H9 (cell line): ENCODE data around the gene CCDC169. TPM values are rescaled to one million over a fixed set of nuclear protein-coding genes. Genes with fewer than 3 reads are reported as not detected.

Source experiments
- DNase-seq: peaks from one replicate; pipeline ENCODE4 v3.0.0-alpha.2; 2017
- H2AFZ ChIP-seq: one replicate; pipeline ENCODE4 v1.6.1; 2013; ENCODE audit warnings: mild to moderate bottlenecking, low read length, control low read depth, moderate library complexity
- H2AK5ac ChIP-seq: 2 replicates; pipeline ENCODE4 v1.6.1; 2013; ENCODE audit warnings: low read length, control low read depth, mixed read lengths; ENCODE audit not compliant: insufficient read length
- H2BK120ac ChIP-seq: one replicate; pipeline ENCODE4 v1.6.1; 2013; ENCODE audit warnings: low read depth, mild to moderate bottlenecking, low read length, control low read depth, inconsistent platforms; ENCODE audit not compliant: poor library complexity, severe bottlenecking
- H2BK12ac ChIP-seq: 2 replicates; pipeline ENCODE4 v1.6.1; 2013; ENCODE audit warnings: low read length, control low read depth, mixed read lengths, low read depth; ENCODE audit not compliant: insufficient read length
- H2BK15ac ChIP-seq: 2 replicates; pipeline ENCODE4 v1.6.1; 2013; ENCODE audit warnings: low read depth, low read length, control low read depth
- H2BK20ac ChIP-seq: one replicate; pipeline ENCODE4 v1.6.1; 2013; ENCODE audit warnings: low read depth, mild to moderate bottlenecking, low read length, control low read depth, inconsistent platforms; ENCODE audit not compliant: poor library complexity, severe bottlenecking
- H2BK5ac ChIP-seq: 2 replicates; pipeline ENCODE4 v1.6.1; 2013; ENCODE audit warnings: low read length, control low read depth, mixed read lengths; ENCODE audit not compliant: insufficient read length
- H3K14ac ChIP-seq: 2 replicates; pipeline ENCODE4 v1.6.1; 2013; ENCODE audit warnings: low read length, control low read depth; ENCODE audit not compliant: insufficient read depth
- H3K18ac ChIP-seq: 2 replicates; pipeline ENCODE4 v1.6.1; 2013; ENCODE audit warnings: low read depth, mild to moderate bottlenecking, mixed read lengths, low read length, control low read depth; ENCODE audit not compliant: insufficient read length
- H3K23ac ChIP-seq: 2 replicates; pipeline ENCODE4 v1.6.1; 2013; ENCODE audit warnings: low read length, control low read depth, mixed read lengths, low read depth; ENCODE audit not compliant: insufficient read length
- H3K23me2 ChIP-seq: 2 replicates; pipeline ENCODE4 v1.6.1; 2013; ENCODE audit warnings: low read depth, mild to moderate bottlenecking, mixed read lengths, low read length, control low read depth; ENCODE audit not compliant: insufficient read length, poor library complexity, severe bottlenecking
- H3K27ac ChIP-seq: 2 replicates; pipeline ENCODE4 v1.5.1; 2013; ENCODE audit warnings: low read length, control low read depth, mixed read lengths, low read depth; ENCODE audit not compliant: insufficient read length
- H3K27me3 ChIP-seq: 2 replicates; pipeline ENCODE4 v1.6.1; 2013; ENCODE audit warnings: low read length, control low read depth, inconsistent platforms; ENCODE audit not compliant: insufficient read depth
- H3K4ac ChIP-seq: 2 replicates; pipeline ENCODE4 v1.6.1; 2013; ENCODE audit warnings: low read depth, mild to moderate bottlenecking, control low read depth, inconsistent platforms, low read length, moderate library complexity
- H3K4me1 ChIP-seq: 2 replicates; pipeline ENCODE4 v1.6.1; 2013; ENCODE audit warnings: low read length, control low read depth, inconsistent platforms; ENCODE audit not compliant: insufficient read depth
- H3K4me2 ChIP-seq: 2 replicates; pipeline ENCODE4 v1.6.1; 2013; ENCODE audit warnings: low read length, control low read depth, mixed read lengths; ENCODE audit not compliant: insufficient read length, insufficient read depth
- H3K56ac ChIP-seq: 2 replicates; pipeline ENCODE4 v1.6.1; 2013; ENCODE audit warnings: low read depth, mild to moderate bottlenecking, mixed read lengths, low read length, control low read depth; ENCODE audit not compliant: insufficient read length
- H3K79me1 ChIP-seq: 2 replicates; pipeline ENCODE4 v1.6.1; 2013; ENCODE audit warnings: low read depth, mild to moderate bottlenecking, moderate library complexity, low read length, control low read depth, inconsistent platforms; ENCODE audit not compliant: insufficient read depth, poor library complexity, severe bottlenecking
- H3K79me2 ChIP-seq: 2 replicates; pipeline ENCODE4 v1.6.1; 2013; ENCODE audit warnings: low read length, control low read depth, inconsistent platforms; ENCODE audit not compliant: insufficient read depth
- H3K9ac ChIP-seq: 2 replicates; pipeline ENCODE4 v1.6.1; 2013; ENCODE audit warnings: low read length, control low read depth, mixed read lengths; ENCODE audit not compliant: insufficient read length; ENCODE audit errors: extremely low read depth
- H3K9me3 ChIP-seq: one replicate; pipeline ENCODE4 v1.6.1; 2013; ENCODE audit warnings: low read depth, low read length, inconsistent platforms; ENCODE audit not compliant: control insufficient read depth
- H3T11ph ChIP-seq: one replicate; pipeline ENCODE4 v1.6.1; 2013; ENCODE audit warnings: mild to moderate bottlenecking, low read length, control low read depth, inconsistent platforms
- H4K20me1 ChIP-seq: one replicate; pipeline ENCODE4 v1.6.1; 2013; ENCODE audit not compliant: control insufficient read depth, insufficient read length, insufficient read depth
- H4K5ac ChIP-seq: 2 replicates; pipeline ENCODE4 v1.6.1; 2013; ENCODE audit warnings: low read depth, mild to moderate bottlenecking, mixed read lengths, low read length, control low read depth; ENCODE audit not compliant: insufficient read length
- H4K8ac ChIP-seq: replicated peaks from 2 replicates; pipeline ENCODE4 v1.6.1; 2013; ENCODE audit warnings: low read length, control low read depth, mixed read lengths, low read depth; ENCODE audit not compliant: insufficient read length
- H4K91ac ChIP-seq: 2 replicates; pipeline ENCODE4 v1.6.1; 2013; ENCODE audit warnings: low read depth, mild to moderate bottlenecking, moderate library complexity, mixed read lengths, low read length, control low read depth; ENCODE audit not compliant: insufficient read length
- H3K27ac Mint-ChIP-seq, 3 experiments: 2 replicates in 2 of 3; 3 replicates in 1 of 3; pipeline ENCODE4 v1.8.0; 2020 to 2021; ENCODE audit warnings: mixed read lengths in 3 of 3, mild to moderate bottlenecking in 1 of 3, moderate library complexity in 1 of 3
- H3K27me3 Mint-ChIP-seq: 2 replicates; pipeline ENCODE4 v1.8.0; 2021; ENCODE audit warnings: low read depth, mild to moderate bottlenecking, moderate library complexity, mixed read lengths
- H3K36me3 Mint-ChIP-seq, 3 experiments: 2 replicates in 2 of 3; 3 replicates in 1 of 3; pipeline ENCODE4 v1.8.0; 2020 to 2021; ENCODE audit warnings: low read depth in 3 of 3, mixed read lengths in 3 of 3; ENCODE audit not compliant: insufficient read depth in 1 of 3
- H3K4me1 Mint-ChIP-seq, 2 experiments: 2 replicates each; pipeline ENCODE4 v1.8.0; 2020; ENCODE audit warnings: mixed read lengths in 2 of 2
- H3K4me3 Mint-ChIP-seq, 2 experiments: 2 replicates in 1 of 2; 3 replicates in 1 of 2; pipeline ENCODE4 v1.8.0; 2020 to 2021; ENCODE audit warnings: mild to moderate bottlenecking in 2 of 2, mixed read lengths in 2 of 2, moderate library complexity in 1 of 2
- H3K9me3 Mint-ChIP-seq, 2 experiments: 2 replicates in 1 of 2; 3 replicates in 1 of 2; pipeline ENCODE4 v1.8.0; 2020; ENCODE audit warnings: mild to moderate bottlenecking in 2 of 2, mixed read lengths in 2 of 2, moderate library complexity in 1 of 2
- WGBS: extraction: QIAGEN DNeasy Blood & Tissue Kit; methylation state at CpG from one replicate; pipeline ENCODE4 v1.1.7; 2013; ENCODE audit warnings: missing lambda C conversion rate, low lambda C conversion rate, mixed read lengths; ENCODE audit not compliant: insufficient read length; ENCODE audit errors: extremely low coverage; 5-methylcytosine and 5-hydroxymethylcytosine counted together
- long read RNA-seq: library from polyadenylated mRNA; unstranded; transcript quantifications from one replicate; pipeline ENCODE4 v2.0.0, GENCODE V29; 2020
- total RNA-seq: library from RNA; stranded (reverse); gene quantifications from 2 replicates; pipeline ENCODE4 v1.2.1, GENCODE V29; 2021
- TF ChIP-seq, protein P1 (sequence below): fragments of 200-600 bp; sonication (generic); conservative IDR thresholded peaks from 3 replicates; pipeline ENCODE4 v1.8.0; 2021; ENCODE audit warnings: antibody characterized with exemption, mild to moderate bottlenecking

Gene CCDC169
- 19.1 and 20.5 TPM in 2 replicates for total RNA-seq
- long read RNA-seq, full-length matches to known transcripts: 35 of 70 reads
- long read RNA-seq, partial matches to known transcripts: 1 of 70 reads
- long read RNA-seq, other reads (novel, unspliced or antisense): 34 of 70 reads

DNA sequence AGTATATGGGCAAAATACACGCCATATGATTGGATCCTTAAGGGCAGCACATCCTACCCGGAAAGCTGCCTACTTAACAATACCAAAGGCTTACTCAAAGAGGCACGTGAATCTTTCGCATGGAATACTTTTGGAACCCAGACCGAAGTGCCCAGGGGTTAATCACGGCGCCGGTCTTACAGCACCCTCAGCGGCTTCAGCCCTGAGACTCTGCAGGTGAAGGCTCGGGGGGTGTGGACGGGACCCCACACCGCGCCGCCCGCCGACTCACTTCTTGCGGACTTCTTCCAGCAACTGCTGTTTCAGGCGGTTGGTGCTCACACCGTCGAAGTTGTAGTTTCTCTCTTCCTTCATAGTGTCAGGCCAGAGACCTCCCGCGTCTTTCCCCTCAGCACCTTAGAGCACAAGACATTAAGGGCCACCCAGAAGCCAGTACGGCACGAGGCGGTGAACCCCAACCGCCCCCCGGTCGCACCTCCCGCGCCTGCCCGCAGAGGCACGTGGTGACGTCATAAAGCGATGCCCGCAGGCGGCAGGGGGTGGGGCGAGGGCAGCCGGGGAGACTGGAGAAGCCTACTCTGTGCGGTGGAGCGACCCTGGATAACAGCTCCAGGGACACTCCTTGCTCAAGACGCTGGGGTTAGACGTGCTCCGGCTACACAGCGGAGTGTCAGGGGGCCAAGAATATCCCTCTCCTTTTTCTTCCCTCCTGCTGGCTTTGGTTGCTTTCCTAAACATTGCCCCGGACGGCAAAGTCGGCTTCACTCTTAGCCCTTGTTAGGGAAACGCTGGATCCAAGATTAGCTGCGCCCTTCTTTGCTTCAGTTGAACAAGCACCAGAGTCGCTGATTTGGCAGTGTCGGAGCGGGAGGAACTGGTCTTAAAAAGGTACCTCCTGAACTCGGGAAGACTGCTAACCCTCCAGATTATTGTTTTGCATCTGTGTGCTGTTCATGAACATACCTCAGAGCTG lies at the start of gene CCDC169:
Gene CCDC169 (minus strand): TSS at position 449 of the 973 bp plus-strand sequence. CDS start 95 bp downstream, at position 354.
- TF ChIP-seq, protein P1, sequence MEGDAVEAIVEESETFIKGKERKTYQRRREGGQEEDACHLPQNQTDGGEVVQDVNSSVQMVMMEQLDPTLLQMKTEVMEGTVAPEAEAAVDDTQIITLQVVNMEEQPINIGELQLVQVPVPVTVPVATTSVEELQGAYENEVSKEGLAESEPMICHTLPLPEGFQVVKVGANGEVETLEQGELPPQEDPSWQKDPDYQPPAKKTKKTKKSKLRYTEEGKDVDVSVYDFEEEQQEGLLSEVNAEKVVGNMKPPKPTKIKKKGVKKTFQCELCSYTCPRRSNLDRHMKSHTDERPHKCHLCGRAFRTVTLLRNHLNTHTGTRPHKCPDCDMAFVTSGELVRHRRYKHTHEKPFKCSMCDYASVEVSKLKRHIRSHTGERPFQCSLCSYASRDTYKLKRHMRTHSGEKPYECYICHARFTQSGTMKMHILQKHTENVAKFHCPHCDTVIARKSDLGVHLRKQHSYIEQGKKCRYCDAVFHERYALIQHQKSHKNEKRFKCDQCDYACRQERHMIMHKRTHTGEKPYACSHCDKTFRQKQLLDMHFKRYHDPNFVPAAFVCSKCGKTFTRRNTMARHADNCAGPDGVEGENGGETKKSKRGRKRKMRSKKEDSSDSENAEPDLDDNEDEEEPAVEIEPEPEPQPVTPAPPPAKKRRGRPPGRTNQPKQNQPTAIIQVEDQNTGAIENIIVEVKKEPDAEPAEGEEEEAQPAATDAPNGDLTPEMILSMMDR: no peak
- Histone ChIP-seq H2BK12ac (peak within 1 kb of the TSS; percentile 16), H2BK15ac (no peak within 1 kb of the TSS), H3K4me1 (peaks cover 4% of the 10 kb centered on the region; the same call in 1 of the 2 replicates), H2AFZ (no peak within 1 kb of the TSS), H4K5ac (peak within 1 kb of the TSS; percentile 24), H4K20me1 (no peaks in the 10 kb centered on the region), H3K23ac (no peak within 1 kb of the TSS), H3K23me2 (peaks cover 4% of the 10 kb centered on the region), H3K56ac (no peak within 1 kb of the TSS), H2BK5ac (no peak within 1 kb of the TSS), H3K79me2 (peaks cover 12% of the 10 kb centered on the region; the same call in 1 of the 2 replicates), H3K79me1 (no peaks in the 10 kb centered on the region), H3K9me3 (no peaks in the 10 kb centered on the region), H3T11ph (no peak within 1 kb of the TSS), H3K27me3 (no peaks in the 10 kb centered on the region; the same call in 1 of the 2 replicates), H3K14ac (peak within 1 kb of the TSS; percentile 87), H3K9ac (peak within 1 kb of the TSS; percentile 79), H2AK5ac (no peak within 1 kb of the TSS), H2BK20ac (no peak within 1 kb of the TSS), H4K8ac (no peak within 1 kb of the TSS), H3K4ac (no peak within 1 kb of the TSS; the same call in 1 of the 2 replicates), H3K18ac (peak within 1 kb of the TSS; percentile 87), H2BK120ac (peak within 1 kb of the TSS; percentile 67), H3K27ac (peak within 1 kb of the TSS; percentile 87), H4K91ac (no peak within 1 kb of the TSS), H3K4me2 (peak within 1 kb of the TSS; percentile 55)
- peak; percentile 93 for DNase-seq
- Mint-ChIP-seq H3K36me3 (peaks cover 2 to 18% (median 15%) of the 10 kb centered on the region in 3 experiments; a peak in 6 of 7 replicates), H3K9me3 (peaks cover 5 to 13% of the 10 kb centered on the region in 2 experiments; a peak in 4 of 5 replicates), H3K27ac (peak within 1 kb of the TSS in 2 of 3 experiments; percentile 92 to 96; a peak in 4 of 7 replicates), H3K4me3 (peak within 1 kb of the TSS; percentile 73 to 80), H3K4me1 (peaks cover 45 to 56% of the 10 kb centered on the region in 2 experiments), H3K27me3 (no peaks in the 10 kb centered on the region)
- no CpG with 5 or more reads among the region's 53 CpGs for WGBS
